HG03060 (cell line): ENCODE measurements around the gene CHST2.
"Not testable (repeated sequence)": the region's sequence is repeated elsewhere in the genome, so short reads cannot be mapped to it uniquely, and the experiment has no call there.

Source experiments
- ATAC-seq: cut with Tn5 transposase; IDR thresholded peaks from one replicate; pipeline ENCODE4 v1.9.1; 2021; ENCODE audit warnings: low read depth, moderate number of reproducible peaks; ENCODE audit not compliant: unreplicated experiment

CHST2 gene

GRCh38 chr3:143119009-143119914 is at the start of gene CHST2:
Gene CHST2 (plus strand): TSS chr3:143119771. CDS start chr3:143120817, 1,046 bp downstream.
- no peak for ATAC-seq

- ATAC-seq = no peak
Measured at GRCh38 chr3:143070977-143071551, 48.5 kb upstream of the CHST2 start.

GRCh38 chr3:143071776-143072175 is 47.8 kb upstream of the CHST2 start:
- no peak for ATAC-seq

- not testable (repeated sequence) for ATAC-seq
Measured at GRCh38 chr3:143072298-143073020, 47.1 kb upstream of the CHST2 start.

GRCh38 chr3:143073541-143073940 is 46.0 kb upstream of the CHST2 start:
- ATAC-seq = not testable (repeated sequence)

- ATAC-seq = not testable (repeated sequence)
Measured at GRCh38 chr3:143073983-143074382, 45.6 kb upstream of the CHST2 start.

- ATAC-seq = no peak
Measured at GRCh38 chr3:143078883-143079282, 40.7 kb upstream of the CHST2 start.

- no peak for ATAC-seq
Measured at GRCh38 chr3:143080196-143080595, 39.4 kb upstream of the CHST2 start.

- no peak for ATAC-seq
Measured at GRCh38 chr3:143081365-143081764, 38.2 kb upstream of the CHST2 start.

GRCh38 chr3:143081844-143082778 is 37.5 kb upstream of the CHST2 start:
- peak; percentile 81 for ATAC-seq

GRCh38 chr3:143083781-143084180 is 35.8 kb upstream of the CHST2 start:
- ATAC-seq = no peak

GRCh38 chr3:143084856-143085731 is 34.5 kb upstream of the CHST2 start:
- peak; percentile 41 for ATAC-seq

- ATAC-seq = no peak
Measured at GRCh38 chr3:143088835-143089234, 30.7 kb upstream of the CHST2 start.

GRCh38 chr3:143089965-143090364 is 29.6 kb upstream of the CHST2 start:
- ATAC-seq = no peak

- ATAC-seq = no peak
Measured at GRCh38 chr3:143090486-143090885, 29.1 kb upstream of the CHST2 start.

GRCh38 chr3:143090976-143091837 is 28.4 kb upstream of the CHST2 start:
- no peak for ATAC-seq

- no peak for ATAC-seq
Measured at GRCh38 chr3:143092191-143092590, 27.4 kb upstream of the CHST2 start.

- ATAC-seq = no peak
Measured at GRCh38 chr3:143095813-143096212, 23.8 kb upstream of the CHST2 start.
